GM13977 (cell line): ENCODE data around the gene RAB32.
"Not testable (repeated sequence)": the region's sequence is repeated elsewhere in the genome, so short reads cannot be mapped to it uniquely, and the experiment has no call there.

ENCODE experiments used
- DNase-seq: peaks from one replicate; pipeline ENCODE4 v3.0.0; 2012; ENCODE audit warnings: low spot score
- in situ Hi-C: fragments of 300-500 bp; cut with MboI; formaldehyde crosslinking; loops from one replicate; pipeline ENCODE4 v1.12.0; 2022; ENCODE audit warnings: low sequenced_read_pairs, low pct_unique_long_range_greater_than_20kb, mixed read lengths, inconsistent platforms; ENCODE audit not compliant: unreplicated experiment
- TF ChIP-seq, protein P1 (sequence below): IDR thresholded peaks from 2 replicates; pipeline ENCODE4 v1.5.1; 2012; ENCODE audit warnings: mild to moderate bottlenecking, control low read depth; ENCODE audit not compliant: insufficient read depth; ENCODE audit errors: extremely low read depth, missing control alignments

The RAB32 gene

DNA sequence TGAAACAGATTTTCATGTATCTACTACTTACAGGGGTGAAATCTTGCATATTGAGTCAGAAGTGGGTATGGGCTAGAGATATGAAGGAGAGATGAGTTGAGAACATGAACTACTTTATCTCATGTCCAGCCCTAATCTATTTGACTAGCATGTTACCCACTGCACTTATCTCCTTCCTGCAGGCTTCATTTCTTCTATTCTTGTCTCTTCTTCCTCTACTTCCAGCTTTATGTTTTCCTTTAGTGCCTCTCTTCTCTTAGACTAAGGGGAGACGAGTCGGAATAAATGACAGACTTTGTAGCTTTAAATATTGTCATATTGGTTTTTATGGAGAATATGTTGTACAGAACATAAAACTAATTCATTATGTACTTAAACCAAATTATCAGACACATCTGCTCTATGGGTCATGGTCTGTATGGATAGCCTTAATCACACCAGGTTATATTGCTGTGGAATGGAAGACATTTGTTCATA is 5.3 kb downstream of the RAB32 start:
- no peak for DNase-seq
- in situ Hi-C loops, result no loop called here
- TF ChIP-seq, protein P1, sequence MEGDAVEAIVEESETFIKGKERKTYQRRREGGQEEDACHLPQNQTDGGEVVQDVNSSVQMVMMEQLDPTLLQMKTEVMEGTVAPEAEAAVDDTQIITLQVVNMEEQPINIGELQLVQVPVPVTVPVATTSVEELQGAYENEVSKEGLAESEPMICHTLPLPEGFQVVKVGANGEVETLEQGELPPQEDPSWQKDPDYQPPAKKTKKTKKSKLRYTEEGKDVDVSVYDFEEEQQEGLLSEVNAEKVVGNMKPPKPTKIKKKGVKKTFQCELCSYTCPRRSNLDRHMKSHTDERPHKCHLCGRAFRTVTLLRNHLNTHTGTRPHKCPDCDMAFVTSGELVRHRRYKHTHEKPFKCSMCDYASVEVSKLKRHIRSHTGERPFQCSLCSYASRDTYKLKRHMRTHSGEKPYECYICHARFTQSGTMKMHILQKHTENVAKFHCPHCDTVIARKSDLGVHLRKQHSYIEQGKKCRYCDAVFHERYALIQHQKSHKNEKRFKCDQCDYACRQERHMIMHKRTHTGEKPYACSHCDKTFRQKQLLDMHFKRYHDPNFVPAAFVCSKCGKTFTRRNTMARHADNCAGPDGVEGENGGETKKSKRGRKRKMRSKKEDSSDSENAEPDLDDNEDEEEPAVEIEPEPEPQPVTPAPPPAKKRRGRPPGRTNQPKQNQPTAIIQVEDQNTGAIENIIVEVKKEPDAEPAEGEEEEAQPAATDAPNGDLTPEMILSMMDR, result no peak

DNA sequence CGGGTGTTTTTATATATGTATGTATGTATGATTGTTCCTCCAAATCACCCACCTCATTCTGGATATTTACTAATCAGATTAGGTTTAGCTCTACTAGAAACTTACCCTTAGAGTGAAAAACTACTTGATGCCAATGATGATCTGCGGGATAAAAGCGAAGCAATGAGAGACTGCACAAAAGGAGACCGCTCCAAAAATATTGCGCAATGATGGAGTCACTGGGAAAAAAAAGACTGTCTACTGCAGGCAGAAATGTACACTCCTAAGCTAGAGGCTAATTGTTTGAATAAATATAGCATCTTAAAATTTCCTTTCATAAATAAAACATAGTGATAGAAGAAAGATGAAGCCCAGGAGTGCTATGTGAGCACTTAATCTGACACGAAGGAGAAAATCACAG is 7.3 kb downstream of the RAB32 start:
- TF ChIP-seq, protein P1, result no peak
- in situ Hi-C loops, result no loop called here
- DNase-seq, result no peak

- in situ Hi-C loops, result no loop called here
- TF ChIP-seq, protein P1, result no peak
- DNase-seq, result no peak
Measured at GRCh38 chr6:146551545-146551944, 7.9 kb downstream of the RAB32 start.

DNA sequence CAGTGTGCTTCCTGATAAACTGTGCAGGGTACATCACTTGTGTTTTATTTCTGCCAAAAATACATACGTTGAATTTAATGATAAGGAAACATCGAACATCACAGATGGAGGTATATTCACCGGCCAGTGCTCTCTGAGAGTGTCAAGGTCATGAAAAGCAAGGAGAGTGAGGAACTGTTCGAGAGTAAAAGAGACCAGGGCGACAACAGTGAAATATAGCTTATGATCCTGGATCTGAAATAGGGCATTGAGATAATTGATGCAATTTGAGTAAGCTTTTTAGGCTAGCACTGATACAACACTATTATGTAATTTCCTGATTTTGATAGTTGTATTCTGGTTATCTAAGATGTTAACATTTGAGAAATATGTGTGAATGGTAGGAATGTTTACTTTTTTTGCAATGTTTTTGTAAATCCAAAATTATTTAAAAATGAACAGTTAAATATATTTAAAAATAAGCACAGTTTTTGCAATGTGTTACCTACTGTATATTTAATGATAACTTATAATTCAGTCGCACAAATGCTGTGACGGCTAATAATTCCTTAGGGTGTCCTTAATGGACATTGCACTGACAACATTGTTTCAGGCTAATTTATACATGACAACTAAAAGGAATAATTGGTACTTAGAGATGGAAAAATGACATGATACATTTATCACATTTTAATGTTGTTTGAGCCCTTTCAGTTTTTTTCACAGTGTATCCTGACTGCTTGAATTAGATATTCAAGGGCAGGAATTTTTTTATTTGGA is 9.9 kb downstream of the RAB32 start:
- TF ChIP-seq, protein P1, result no peak
- DNase-seq, result no peak
- in situ Hi-C loops, result no loop called here

- TF ChIP-seq, protein P1, result no peak
- in situ Hi-C loops, result no loop called here
- DNase-seq, result no peak
Measured at GRCh38 chr6:146560607-146561006, 17.0 kb downstream of the RAB32 start.

GRCh38 chr6:146566661-146567060 is 23.0 kb downstream of the RAB32 start:
- in situ Hi-C loops, result not testable (repeated sequence)

DNA sequence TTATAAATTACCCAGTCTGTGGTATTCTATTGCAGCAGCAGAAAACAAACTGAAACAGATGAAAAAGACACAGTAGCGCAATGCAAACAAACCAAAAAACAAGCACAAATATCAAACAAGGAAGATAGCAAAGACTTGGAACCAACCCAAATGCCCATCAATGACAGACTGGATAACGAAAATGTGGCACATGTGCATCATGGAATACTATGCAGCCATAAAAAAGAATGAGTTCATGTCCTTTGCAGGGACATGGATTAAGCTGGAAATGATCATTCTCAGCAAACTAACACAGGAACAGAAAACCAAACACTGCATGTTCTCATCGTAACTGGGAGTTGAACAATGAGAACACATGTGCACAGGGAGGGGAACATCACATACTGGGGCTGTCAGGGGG is 25.0 kb downstream of the RAB32 start:
- in situ Hi-C loops, DNase-seq: not testable (repeated sequence)

More at GRCh38 chr6:146566661-146567060, 23.0 kb downstream of the RAB32 start:
- DNase-seq, result not testable (repeated sequence)
